ENCODE data around the gene IFIT3. TPM values are rescaled to one million over a fixed set of nuclear protein-coding genes. Genes with fewer than 3 reads are reported as not detected.

The IFIT3 gene, protein sequence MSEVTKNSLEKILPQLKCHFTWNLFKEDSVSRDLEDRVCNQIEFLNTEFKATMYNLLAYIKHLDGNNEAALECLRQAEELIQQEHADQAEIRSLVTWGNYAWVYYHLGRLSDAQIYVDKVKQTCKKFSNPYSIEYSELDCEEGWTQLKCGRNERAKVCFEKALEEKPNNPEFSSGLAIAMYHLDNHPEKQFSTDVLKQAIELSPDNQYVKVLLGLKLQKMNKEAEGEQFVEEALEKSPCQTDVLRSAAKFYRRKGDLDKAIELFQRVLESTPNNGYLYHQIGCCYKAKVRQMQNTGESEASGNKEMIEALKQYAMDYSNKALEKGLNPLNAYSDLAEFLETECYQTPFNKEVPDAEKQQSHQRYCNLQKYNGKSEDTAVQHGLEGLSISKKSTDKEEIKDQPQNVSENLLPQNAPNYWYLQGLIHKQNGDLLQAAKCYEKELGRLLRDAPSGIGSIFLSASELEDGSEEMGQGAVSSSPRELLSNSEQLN
- total RNA-seq = 10.7 TPM
- 10 to 100 TPM in 3 of 8 donors, 1 to 10 TPM in 5; 6.5 to 13.3 (median 9.5) TPM for polyA plus RNA-seq (ENCODE audit: insufficient read depth in 1 of 8, insufficient read length in 8 of 8, low replicate concordance in 1 of 8)
- long read RNA-seq, donor 1, partial matches to known transcripts = 0 of 4 reads
- long read RNA-seq, donor 1, other reads (novel, unspliced or antisense) = 0 of 4 reads
- long read RNA-seq, donor 2 = 0 reads
- long read RNA-seq, donor 3, partial matches to known transcripts = 0 of 1 reads
- long read RNA-seq, donor 3, other reads (novel, unspliced or antisense) = 0 of 1 reads
- long read RNA-seq, donor 4, partial matches to known transcripts = 0 of 3 reads
- long read RNA-seq, donor 4, other reads (novel, unspliced or antisense) = 0 of 3 reads
- long read RNA-seq, donor 5, transcript IFIT3-201 (2 exons, 2,455 nt) = major isoform, 5 of 8 reads
- long read RNA-seq, donor 5, partial matches to known transcripts = 0 of 8 reads
- long read RNA-seq, donor 5, other reads (novel, unspliced or antisense) = 0 of 8 reads
- long read RNA-seq, donor 6, partial matches to known transcripts = 0 of 3 reads
- long read RNA-seq, donor 6, other reads (novel, unspliced or antisense) = 0 of 3 reads
- long read RNA-seq, donor 7, partial matches to known transcripts = 0 of 6 reads
- long read RNA-seq, donor 7, other reads (novel, unspliced or antisense) = 0 of 6 reads
- long read RNA-seq, donor 8, partial matches to known transcripts = 0 of 5 reads
- long read RNA-seq, donor 8, other reads (novel, unspliced or antisense) = 0 of 5 reads
- long read RNA-seq, donor 9, partial matches to known transcripts = 0 of 3 reads
- long read RNA-seq, donor 9, other reads (novel, unspliced or antisense) = 0 of 3 reads
- long read RNA-seq, donor 10, transcript IFIT3-202 (2 exons, 2,496 nt) = major isoform, 6 of 9 reads
- long read RNA-seq, donor 10, partial matches to known transcripts = 0 of 9 reads
- long read RNA-seq, donor 10, other reads (novel, unspliced or antisense) = 0 of 9 reads
- long read RNA-seq, donor 11, partial matches to known transcripts = 0 of 5 reads
- long read RNA-seq, donor 11, other reads (novel, unspliced or antisense) = 0 of 5 reads

DNA sequence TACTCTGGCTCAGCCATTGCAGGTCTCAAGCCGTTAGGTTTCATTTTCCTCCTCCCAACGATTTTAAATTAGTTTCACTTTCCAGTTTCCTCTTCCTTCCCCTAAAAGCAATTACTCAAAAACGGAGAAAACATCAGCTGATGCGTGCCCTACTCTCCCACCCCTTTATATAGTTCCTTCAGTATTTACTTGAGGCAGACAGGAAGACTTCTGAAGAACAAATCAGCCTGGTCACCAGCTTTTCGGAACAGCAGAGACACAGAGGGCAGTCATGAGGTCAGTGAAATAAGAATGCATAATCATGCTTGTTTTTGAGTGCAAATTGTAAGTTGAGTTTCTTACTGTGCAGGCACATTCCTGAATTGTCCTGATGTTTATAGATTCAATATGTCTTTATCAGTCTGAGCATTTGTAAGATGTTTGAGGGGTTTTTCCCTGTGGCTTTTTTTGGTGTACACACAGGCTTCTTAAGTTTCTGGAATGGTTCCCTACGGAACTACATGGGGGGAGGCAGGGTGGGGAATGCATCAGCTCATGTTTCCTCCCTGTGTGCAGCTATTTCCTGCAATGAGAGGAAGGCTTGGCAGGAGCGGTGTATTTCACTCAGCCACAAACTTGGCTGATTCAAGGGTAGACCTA, at the start of gene IFIT3:
Gene IFIT3, plus strand, starts transcription at position 195 of the 639 bp plus-strand sequence. Its CDS starts 77 bp downstream, at position 272.
- H3K27ac ChIP-seq (ENCODE audit: low read length) = peak within 1 kb of the TSS; percentile 98
- H3K4me1 ChIP-seq (ENCODE audit: control insufficient read depth, insufficient read depth, low read length) = peaks cover 31% of the 10 kb centered on the region
- WGBS (ENCODE audit: insufficient coverage) = 0% methylated on average over 4 of the region's 7 CpGs
- peak; percentile 97 for DNase-seq
- peak within 1 kb of the TSS; percentile 33 for H3K4me3 ChIP-seq (ENCODE audit: low read length)
- H3K27me3 ChIP-seq (ENCODE audit: control insufficient read depth, insufficient read depth, low read length) = no peaks in the 10 kb centered on the region
- H3K36me3 ChIP-seq (ENCODE audit: control insufficient read depth, insufficient read depth, low read length) = no peaks in the 10 kb centered on the region
- no peaks in the 10 kb centered on the region for H3K9me3 ChIP-seq (replicated peaks; ENCODE audit: control insufficient read depth, low read depth, low read length)

DNA sequence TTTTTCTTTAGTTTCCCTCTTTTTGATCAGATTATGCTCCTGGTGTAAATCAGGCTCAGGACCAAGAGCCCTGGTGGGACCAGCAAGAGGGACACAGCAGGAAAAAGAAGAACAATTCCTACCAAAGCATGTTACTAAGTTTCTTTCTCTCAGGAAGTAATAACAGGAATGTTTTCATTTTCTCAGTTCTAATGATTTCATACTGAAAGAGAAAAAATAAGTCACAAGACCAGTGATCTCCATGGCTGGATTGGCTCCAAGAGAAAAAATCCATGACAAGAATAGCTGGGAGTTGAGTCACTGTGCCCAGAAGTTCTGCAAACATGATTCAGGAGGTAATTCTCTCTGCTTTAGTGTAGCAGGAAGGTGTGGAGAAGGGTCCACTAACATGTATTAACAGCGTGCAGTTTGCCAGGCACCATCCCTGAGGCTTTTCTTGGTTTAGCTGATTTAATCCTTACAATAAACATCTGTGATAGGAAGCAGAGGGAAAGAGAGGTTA, 49.7 kb upstream of the IFIT3 start:
- WGBS (ENCODE audit: insufficient coverage) = no CpG with 5 or more reads among the region's 1 CpG
- Histone ChIP-seq H3K4me3 (ENCODE audit: low read length) (no peak overlapping the region), H3K4me1 (ENCODE audit: control insufficient read depth, insufficient read depth, low read length) (peaks cover 19% of the 10 kb centered on the region), H3K27ac (ENCODE audit: low read length) (peak overlapping the region; percentile 90), H3K9me3 (replicated peaks; ENCODE audit: control insufficient read depth, low read depth, low read length) (no peaks in the 10 kb centered on the region), H3K27me3 (ENCODE audit: control insufficient read depth, insufficient read depth, low read length) (no peaks in the 10 kb centered on the region), H3K36me3 (ENCODE audit: control insufficient read depth, insufficient read depth, low read length) (no peaks in the 10 kb centered on the region)
- peak; percentile 97 for DNase-seq

DNA sequence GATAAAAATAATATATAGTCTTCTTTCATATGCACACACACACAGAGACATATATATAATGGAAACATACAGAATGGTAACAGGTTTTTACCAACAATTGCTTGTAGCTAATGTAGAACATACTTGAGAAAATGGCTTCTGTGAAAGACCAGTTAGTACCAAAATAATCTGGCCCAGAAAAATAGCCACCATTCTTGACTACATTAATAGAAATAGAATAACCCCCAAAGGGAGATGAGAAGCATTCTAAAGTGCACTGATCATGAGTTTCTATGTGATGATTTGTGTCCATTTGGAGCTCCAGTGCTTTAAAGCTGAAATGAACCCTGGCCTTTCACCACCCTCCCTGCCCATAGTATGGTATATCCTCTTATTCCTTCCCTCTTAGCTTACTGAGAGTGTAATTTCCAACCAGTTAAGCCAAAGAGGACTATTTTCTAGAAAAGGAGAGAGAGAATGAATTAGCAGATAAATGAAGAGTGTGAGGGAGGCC, 48.9 kb upstream of the IFIT3 start:
- peak; percentile 71 for DNase-seq
- Histone ChIP-seq H3K36me3 (ENCODE audit: control insufficient read depth, insufficient read depth, low read length) (no peaks in the 10 kb centered on the region), H3K27me3 (ENCODE audit: control insufficient read depth, insufficient read depth, low read length) (no peaks in the 10 kb centered on the region), H3K4me3 (ENCODE audit: low read length) (no peak overlapping the region), H3K4me1 (ENCODE audit: control insufficient read depth, insufficient read depth, low read length) (peaks cover 28% of the 10 kb centered on the region), H3K27ac (ENCODE audit: low read length) (peak overlapping the region; percentile 80), H3K9me3 (replicated peaks; ENCODE audit: control insufficient read depth, low read depth, low read length) (no peaks in the 10 kb centered on the region)

DNA sequence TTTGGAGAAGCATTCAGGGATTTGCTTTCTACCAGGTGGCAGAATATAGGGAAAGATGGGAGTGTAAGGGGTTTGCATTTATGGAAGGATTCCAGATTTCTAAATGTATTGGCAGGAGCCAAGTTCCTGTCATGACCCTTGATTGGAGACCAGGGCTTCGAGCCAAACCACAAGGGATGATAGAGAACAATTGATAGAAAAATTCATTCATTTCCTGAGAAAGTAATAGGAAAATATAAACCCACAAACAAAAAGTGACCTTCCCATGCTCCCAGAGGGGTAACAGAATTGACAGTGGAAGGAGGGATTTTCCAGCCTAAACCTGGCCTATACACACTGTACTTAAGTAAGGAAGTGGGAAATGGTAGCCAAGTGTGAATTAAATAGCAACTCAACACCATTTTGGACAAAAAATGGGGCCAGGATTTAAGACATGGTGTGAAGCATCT, 48.4 kb upstream of the IFIT3 start:
- Histone ChIP-seq H3K27me3 (ENCODE audit: control insufficient read depth, insufficient read depth, low read length) (no peaks in the 10 kb centered on the region), H3K4me3 (ENCODE audit: low read length) (no peak overlapping the region), H3K4me1 (ENCODE audit: control insufficient read depth, insufficient read depth, low read length) (peaks cover 31% of the 10 kb centered on the region), H3K36me3 (ENCODE audit: control insufficient read depth, insufficient read depth, low read length) (no peaks in the 10 kb centered on the region), H3K27ac (ENCODE audit: low read length) (peak overlapping the region; percentile 80), H3K9me3 (replicated peaks; ENCODE audit: control insufficient read depth, low read depth, low read length) (no peaks in the 10 kb centered on the region)
- peak; percentile 83 for DNase-seq
- WGBS (ENCODE audit: insufficient coverage) = no CpG with 5 or more reads among the region's 1 CpG

GRCh38 chr10:89280508-89280907, 47.3 kb upstream of the IFIT3 start:
- H3K4me1 ChIP-seq (ENCODE audit: control insufficient read depth, insufficient read depth, low read length) = peaks cover 34% of the 10 kb centered on the region
- no CpG with 5 or more reads among the region's 3 CpGs for WGBS (ENCODE audit: insufficient coverage)
- no peak for DNase-seq
- no peaks in the 10 kb centered on the region for H3K9me3 ChIP-seq (replicated peaks; ENCODE audit: control insufficient read depth, low read depth, low read length)
- no peaks in the 10 kb centered on the region for H3K27me3 ChIP-seq (ENCODE audit: control insufficient read depth, insufficient read depth, low read length)
- no peaks in the 10 kb centered on the region for H3K36me3 ChIP-seq (ENCODE audit: control insufficient read depth, insufficient read depth, low read length)
- H3K4me3 ChIP-seq (ENCODE audit: low read length) = no peak overlapping the region
- peak overlapping the region; percentile 15 for H3K27ac ChIP-seq (ENCODE audit: low read length)

DNA sequence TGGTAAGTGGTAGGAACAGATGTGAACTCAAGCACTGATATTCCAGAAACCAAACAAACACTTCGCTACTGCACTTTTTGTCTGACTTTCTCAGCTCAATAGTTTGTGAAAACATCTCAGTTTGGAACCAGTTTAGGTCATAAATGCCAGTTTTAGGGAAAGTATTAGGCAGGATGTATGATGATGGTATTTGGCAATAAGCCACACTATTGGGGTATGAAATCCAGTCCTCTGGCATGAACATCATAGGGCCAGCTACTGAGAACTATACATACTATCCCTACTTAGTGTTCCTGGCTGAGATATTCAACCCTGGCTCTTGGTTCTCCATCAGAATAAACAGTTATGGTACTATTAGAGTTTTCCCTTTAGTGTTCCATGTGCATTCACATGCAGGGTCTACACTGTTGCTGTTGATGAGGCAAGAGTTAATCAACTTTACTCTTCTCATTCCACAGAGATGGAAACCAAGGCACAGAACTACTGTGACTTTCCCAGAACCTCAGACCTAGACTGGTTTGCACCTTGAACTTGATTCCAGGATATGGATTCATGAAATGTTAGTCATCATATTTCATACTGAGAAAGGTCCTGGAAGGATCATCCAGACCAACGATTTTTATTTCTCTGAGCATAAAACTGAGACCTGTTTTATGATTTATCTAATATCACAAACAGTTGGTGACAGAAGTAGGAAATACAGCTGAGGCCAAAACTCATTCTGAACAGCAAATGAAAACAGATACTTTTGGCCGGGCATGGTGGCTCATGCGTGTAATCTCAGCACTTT, 46.0 kb upstream of the IFIT3 start:
- no peaks in the 10 kb centered on the region for H3K36me3 ChIP-seq (ENCODE audit: control insufficient read depth, insufficient read depth, low read length)
- H3K4me1 ChIP-seq (ENCODE audit: control insufficient read depth, insufficient read depth, low read length) = peaks cover 33% of the 10 kb centered on the region
- H3K27me3 ChIP-seq (ENCODE audit: control insufficient read depth, insufficient read depth, low read length) = no peaks in the 10 kb centered on the region
- DNase-seq = no peak
- H3K27ac ChIP-seq (ENCODE audit: low read length) = no peak overlapping the region
- no peak overlapping the region for H3K4me3 ChIP-seq (ENCODE audit: low read length)
- 37% methylated on average over 2 of the region's 4 CpGs for WGBS (ENCODE audit: insufficient coverage)
- H3K9me3 ChIP-seq (replicated peaks; ENCODE audit: control insufficient read depth, low read depth, low read length) = no peaks in the 10 kb centered on the region

DNA sequence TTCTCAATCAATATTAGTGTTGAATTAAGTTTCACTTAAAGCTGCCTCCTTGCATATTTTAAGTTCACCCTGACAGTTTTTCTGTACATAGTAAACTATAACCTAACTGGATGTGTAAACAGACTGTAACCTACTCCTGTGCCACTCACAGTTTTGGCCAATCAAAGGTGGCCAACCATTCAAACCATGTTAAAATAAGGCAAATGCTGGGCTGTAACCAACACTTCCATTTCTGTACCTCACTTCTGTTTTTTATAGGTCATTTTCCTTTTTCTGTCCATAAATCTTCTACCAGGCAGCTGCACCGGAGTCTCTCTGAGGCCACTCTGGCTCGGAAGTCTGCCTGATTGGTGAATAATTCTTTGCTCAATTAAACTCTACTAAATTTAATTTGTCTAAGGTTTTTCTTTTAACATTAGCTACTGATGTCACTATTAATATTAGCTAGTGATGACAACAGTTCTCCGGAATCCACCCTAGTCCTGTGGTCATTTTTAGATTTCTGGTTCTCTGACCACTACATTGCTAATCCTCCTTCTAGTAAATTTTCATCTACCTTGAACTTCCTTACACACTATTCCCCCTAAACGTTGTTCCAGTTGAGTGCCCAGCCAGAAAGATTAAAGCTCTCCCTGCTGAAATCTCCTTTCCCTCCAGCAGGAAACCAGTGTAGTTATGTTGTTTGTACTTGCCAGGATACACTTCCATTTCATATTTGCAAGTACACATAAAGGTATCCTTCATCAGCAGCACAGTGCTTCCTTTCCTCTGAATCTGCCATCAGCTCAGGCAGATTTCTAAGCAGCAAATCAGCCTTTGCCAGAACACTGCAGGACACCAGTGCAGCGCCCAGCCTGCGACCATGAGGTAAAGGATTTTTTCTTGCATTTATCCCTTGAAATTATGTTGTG, 44.5 kb upstream of the IFIT3 start:
- Histone ChIP-seq H3K9me3 (replicated peaks; ENCODE audit: control insufficient read depth, low read depth, low read length) (no peaks in the 10 kb centered on the region), H3K36me3 (ENCODE audit: control insufficient read depth, insufficient read depth, low read length) (no peaks in the 10 kb centered on the region), H3K4me1 (ENCODE audit: control insufficient read depth, insufficient read depth, low read length) (peaks cover 28% of the 10 kb centered on the region), H3K27ac (ENCODE audit: low read length) (peak overlapping the region; percentile 93), H3K27me3 (ENCODE audit: control insufficient read depth, insufficient read depth, low read length) (no peaks in the 10 kb centered on the region), H3K4me3 (ENCODE audit: low read length) (peak overlapping the region; percentile 0)
- no CpG with 5 or more reads among the region's 6 CpGs for WGBS (ENCODE audit: insufficient coverage)
- peak; percentile 56 for DNase-seq
